HG02623 (cell line): ENCODE results near the gene REEP5.
"Not testable (repeated sequence)": the region's sequence is repeated elsewhere in the genome, so short reads cannot be mapped to it uniquely, and the experiment has no call there.

Experiments
- ATAC-seq: cut with Tn5 transposase; IDR thresholded peaks from one replicate; pipeline ENCODE4 v1.9.1; 2021; ENCODE audit warnings: moderate library complexity; ENCODE audit not compliant: unreplicated experiment

REEP5 gene

GRCh38 chr5:112921833-112922817, at the start of gene REEP5:
Gene REEP5 (minus strand): TSS chr5:112922227. CDS start chr5:112922190, 37 bp downstream.
- peak; percentile 54 for ATAC-seq

GRCh38 chr5:112971276-112971675, 49.2 kb upstream of the REEP5 start:
- ATAC-seq = no peak

- ATAC-seq = no peak
Measured at GRCh38 chr5:112968411-112969106, 46.5 kb upstream of the REEP5 start.

GRCh38 chr5:112967520-112968083, 45.6 kb upstream of the REEP5 start:
- ATAC-seq = no peak

GRCh38 chr5:112965733-112966306, 43.8 kb upstream of the REEP5 start:
- no peak for ATAC-seq

GRCh38 chr5:112963374-112963733, 41.3 kb upstream of the REEP5 start:
- ATAC-seq = not testable (repeated sequence)

- no peak for ATAC-seq
Measured at GRCh38 chr5:112960863-112961504, 39.0 kb upstream of the REEP5 start.

- no peak for ATAC-seq
Measured at GRCh38 chr5:112960315-112960714, 38.3 kb upstream of the REEP5 start.

GRCh38 chr5:112959872-112960271, 37.8 kb upstream of the REEP5 start:
- ATAC-seq = not testable (repeated sequence)

- peak; percentile 94 for ATAC-seq
Measured at GRCh38 chr5:112958093-112959088, 36.4 kb upstream of the REEP5 start.

GRCh38 chr5:112957036-112957808, 35.2 kb upstream of the REEP5 start:
- no peak for ATAC-seq

GRCh38 chr5:112956606-112957005, 34.6 kb upstream of the REEP5 start:
- ATAC-seq = no peak

- ATAC-seq = peak; percentile 70
Measured at GRCh38 chr5:112951124-112951702, 29.2 kb upstream of the REEP5 start.

- no peak for ATAC-seq
Measured at GRCh38 chr5:112948458-112948857, 26.4 kb upstream of the REEP5 start.

- ATAC-seq = no peak
Measured at GRCh38 chr5:112940670-112941069, 18.6 kb upstream of the REEP5 start.

GRCh38 chr5:112938286-112938685, 16.3 kb upstream of the REEP5 start:
- no peak for ATAC-seq

- ATAC-seq = no peak
Measured at GRCh38 chr5:112935675-112936074, 13.6 kb upstream of the REEP5 start.

GRCh38 chr5:112934366-112934663, 12.3 kb upstream of the REEP5 start:
- no peak for ATAC-seq
